NCI-H2107 (cell line): ENCODE results near the gene ATG3.

Experiments used
- DNase-seq: peaks from one replicate; lab custom pipeline; 2025; lab: John Stamatoyannopoulos, UW

Gene ATG3

DNA sequence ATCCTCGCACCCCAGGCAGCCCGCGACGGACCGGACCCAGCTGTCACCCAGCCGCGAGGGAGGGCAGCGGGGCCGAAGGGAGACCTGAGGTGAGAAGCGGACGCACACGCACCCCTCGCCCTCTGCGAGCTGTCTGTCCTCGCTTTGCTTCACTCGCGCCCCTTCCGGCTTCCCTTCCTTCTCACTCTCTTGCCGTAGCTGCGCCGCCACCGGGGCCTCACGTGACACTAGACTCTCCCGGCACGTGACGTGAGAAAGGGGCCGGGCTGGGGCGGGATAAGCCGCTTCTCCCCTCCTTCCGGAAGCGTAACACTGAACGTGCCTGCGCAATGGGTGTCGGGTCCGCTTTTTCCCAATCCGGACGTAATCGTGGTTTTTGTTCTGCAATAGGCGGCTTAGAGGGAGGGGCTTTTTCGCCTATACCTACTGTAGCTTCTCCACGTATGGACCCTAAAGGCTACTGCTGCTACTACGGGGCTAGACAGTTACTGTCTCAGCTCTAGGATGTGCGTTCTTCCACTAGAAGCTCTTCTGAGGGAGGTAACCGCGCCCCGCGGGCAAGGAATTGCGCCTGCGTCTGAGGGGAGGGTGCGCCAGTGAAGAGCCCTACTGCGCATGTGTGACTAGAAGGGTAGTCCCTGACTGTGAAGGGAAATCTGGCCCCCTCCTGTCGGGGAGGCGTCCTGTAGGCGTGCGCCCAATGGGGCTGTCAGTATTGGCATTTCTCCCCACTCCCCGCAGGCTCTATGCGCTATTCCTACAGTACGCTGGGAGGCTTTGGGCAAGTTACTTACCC is at the start of gene ATG3, which contains the start of gene SLC35A5:
Gene ATG3 (minus strand): TSS at position 229 of the 796 bp plus-strand sequence. CDS start 434 bp downstream, outside the sequence.
Gene SLC35A5 (plus strand): TSS at position 312 of the 796 bp plus-strand sequence. CDS start 1,359 bp downstream, outside the sequence.
- DNase-seq = peak; percentile 99

DNA sequence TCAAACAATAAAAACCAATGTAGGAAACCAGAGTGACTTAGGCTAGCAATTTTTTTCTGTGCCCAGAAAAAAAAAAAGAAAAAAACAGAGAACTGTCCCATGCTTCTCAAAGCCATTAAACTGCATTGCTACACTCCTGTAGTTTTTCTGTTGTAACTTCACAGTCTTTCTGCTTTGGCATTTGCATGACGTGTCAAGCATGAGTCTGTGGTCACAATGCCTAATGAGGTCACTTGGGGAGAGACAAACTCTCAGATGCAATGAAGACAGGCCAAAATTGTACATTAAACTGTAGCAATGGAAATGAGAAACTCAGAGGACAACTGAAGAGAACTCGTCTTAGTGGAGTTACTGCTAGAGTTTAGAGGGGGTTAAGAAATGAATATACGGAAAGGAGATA is 48.4 kb upstream of the ATG3 start:
- no peak for DNase-seq

DNA sequence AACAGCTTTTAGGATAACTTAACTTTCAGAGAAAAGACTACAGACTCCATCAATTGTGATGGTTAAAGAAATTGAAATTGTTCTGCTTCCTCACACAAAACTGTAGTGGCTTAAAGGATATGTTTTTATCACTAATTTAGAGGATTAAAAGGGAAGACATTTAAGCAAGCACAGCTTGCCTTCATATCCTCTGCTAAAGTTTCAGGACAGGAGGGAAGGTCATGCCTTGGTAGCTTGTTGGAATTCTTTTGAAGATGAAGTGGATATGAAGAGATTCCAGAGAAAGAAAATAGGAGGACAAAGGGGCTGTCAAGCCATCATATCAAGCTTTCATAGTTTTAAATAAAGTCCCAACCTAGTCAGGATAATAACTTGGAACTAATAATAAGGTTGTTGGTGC is 46.1 kb upstream of the ATG3 start:
- no peak for DNase-seq

DNA sequence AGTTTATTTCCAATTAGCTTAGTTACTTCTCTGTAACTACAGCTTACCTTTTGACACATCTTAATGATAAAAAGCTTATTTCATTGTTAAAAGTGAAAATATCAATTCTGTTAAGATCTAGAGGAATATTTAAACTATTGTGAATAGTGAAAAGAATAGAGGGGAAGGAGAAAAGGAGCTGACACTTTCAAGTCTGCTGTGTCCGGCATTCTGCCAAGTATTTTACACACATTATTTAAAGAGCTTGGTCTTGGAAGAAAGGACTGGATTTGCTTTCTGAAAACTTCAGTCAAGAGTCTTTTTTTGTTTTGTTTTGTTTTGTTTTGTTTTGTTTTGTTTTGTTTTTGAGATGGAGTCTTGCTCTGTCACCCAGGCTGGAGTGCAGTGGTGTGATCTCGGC is 44.3 kb upstream of the ATG3 start:
- no peak for DNase-seq

DNA sequence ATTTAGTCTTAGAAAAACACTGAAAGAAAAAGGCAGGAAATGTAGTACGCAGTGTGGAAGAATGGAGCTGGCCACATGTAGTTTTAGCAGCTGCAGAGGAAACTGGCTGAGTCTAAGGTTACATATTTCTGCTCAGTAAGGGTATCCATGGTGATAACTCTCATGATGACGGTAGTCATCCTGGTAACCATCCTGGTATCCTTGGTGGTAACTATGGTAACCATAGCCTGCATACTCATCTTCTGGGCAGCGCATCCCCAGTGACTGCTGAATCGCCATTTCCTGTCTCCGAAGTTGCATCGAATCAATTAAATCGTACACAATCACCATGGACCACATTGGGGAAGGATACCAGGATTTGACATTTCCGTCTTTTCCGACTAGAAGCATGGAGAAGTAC is 43.5 kb upstream of the ATG3 start:
- no peak for DNase-seq

DNA sequence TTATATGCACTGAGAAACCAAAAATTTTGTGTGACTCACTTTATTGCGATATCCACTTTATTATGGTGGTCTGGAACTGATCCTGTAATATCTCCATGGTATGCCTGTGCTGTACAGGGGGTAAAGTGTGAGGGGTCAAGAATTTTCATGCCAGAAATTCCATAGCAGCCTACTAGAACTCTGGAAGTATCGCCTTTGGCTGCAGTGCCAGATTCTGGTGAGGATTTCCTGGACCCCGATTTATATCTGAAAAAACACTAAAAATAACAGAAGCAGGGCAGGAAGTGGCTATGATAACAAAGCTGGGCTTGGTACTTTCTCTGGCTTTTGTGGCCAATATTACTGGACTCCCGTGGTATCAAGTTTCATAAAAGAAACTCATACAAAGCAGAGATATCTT is 42.8 kb upstream of the ATG3 start:
- no peak for DNase-seq

DNA sequence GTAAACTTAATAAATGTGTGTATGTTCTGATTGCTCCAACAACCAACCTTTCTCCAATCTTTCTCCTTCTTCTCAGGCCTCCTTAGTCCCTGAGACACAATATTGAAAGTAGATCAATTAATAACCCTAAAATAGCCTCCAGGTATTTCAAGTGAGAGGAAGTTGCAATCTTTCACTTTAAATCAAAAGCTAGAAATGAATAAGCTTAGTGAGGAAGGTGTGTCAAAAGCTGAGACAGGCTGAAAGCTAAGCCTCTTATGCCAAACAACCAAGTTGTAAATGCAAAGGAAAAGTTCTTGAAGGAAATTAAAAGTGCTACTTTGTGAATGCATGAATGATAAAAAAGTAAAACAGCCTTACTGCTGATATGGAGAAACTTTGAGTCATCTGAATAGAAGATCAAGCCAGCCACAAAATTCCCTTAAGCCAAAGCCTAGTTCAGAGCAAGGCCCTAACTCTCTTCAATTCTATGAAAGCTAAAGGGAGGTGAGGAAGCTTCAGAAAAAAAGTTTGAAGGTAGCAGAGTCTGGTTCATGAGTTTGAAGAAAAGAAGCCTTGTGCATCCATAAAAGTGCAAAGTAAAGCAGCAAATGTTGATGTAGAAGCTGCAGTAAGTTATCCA is 40.6 kb upstream of the ATG3 start:
- DNase-seq = no peak

DNA sequence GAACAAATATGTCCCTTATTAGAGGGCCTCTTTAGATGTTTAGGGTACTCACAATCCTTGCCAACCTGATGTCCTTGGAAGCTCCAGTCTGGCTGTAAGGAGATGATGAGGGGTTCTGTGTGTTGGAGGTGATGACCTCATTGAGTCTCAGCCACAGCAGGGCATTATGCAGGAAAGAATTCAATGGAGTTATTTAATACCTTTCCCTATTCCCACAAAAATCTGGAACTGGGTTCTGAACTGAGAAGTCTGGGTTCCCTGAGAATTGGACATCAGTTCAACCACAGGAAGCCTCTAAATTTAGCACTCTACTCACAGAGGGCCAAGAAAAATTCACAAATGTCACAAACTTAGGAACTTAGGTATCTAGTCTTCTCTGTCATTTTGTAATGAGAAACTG is 37.0 kb upstream of the ATG3 start:
- no peak for DNase-seq

DNA sequence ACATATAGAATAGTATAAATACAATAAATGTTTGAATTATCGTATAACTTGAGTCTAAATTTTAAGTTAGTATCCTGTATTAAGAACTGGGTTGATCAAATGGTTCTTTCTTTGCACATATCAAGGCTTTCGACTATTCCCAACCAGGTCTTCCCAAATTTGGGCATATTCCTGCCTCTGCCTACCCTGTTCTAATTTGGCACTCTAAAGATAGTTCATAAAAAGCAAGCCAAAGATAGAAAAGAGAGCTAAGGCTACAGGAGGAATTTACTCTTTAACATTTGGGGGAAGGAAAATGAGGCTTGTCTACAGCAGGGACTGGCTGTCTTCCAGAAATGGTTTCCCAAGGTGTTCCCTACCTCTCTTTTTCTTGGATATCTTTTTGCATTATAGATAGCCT is 36.2 kb upstream of the ATG3 start:
- no peak for DNase-seq

DNA sequence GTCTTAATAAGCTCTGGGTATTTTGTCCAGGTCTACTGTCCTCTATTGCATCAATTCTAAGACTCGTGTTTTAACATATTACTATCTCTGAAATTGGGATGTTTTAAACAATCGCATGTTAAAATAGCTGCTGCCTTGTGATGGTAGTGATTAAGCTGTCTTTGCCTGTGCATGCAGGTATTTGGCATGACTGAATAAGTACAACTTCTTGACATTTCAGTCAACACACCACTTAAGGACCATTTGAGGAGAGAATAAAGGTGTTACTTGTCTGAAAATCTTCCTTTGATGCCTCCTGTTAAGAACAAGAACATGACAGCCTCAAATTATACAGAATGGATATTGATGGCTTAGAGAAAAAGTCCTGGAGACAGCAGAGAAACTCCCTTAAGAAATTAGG is 33.1 kb upstream of the ATG3 start:
- DNase-seq = no peak

DNA sequence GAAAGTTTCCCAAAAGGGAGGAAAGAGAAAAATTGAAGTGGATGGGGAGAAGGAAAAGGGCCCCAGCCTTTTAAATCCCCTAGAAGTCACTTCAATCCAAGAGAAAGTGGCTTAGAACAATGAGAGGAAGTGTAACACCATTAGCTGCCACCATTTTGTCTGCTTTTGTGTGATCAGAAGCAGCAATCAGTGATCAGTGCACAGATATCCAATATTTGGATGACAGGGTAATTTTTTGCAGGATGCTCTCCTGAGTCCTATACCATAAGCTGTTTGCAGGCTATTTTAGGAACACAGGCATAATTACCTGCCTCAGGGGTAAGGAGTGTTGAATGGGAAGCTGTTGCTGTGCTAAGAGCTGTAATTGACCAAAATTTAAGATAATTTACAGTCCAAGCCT is 31.5 kb upstream of the ATG3 start:
- DNase-seq = no peak

DNA sequence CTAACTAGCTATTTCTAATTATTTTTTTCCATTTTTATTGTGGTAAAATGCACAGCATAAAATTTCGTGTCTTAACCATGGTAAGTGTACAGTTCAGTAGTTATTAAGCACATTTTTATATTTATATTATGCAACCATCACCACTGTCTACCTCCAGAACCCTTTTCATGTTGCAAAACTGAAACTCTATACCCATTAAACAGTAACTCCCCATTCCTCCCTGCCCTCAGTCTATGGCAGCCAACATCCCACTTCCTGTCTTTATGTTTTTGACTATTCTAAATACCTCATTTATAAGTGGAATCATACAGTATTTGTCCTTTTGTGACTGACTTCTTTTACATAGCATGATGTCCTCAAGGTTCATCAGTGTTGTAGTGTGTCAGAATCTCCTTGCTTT is 25.6 kb upstream of the ATG3 start:
- no peak for DNase-seq

DNA sequence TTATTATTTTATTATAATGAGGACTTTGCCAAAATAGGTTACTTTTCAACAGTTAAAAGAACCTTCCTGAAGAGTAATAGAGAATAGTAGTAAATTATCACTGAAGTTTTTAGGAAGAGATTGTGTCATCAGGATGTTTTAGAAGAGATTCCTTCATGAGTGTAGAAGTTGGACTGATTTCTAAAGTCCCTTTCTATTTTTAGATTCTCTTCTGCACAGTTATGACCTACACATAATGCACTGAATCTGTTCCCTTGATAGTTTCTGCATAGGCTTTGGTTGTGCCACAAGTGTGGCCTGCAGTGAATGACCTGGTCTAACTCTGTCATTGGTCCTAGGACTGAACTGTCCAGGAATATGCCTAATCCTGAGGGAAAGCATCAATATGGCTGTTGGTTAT is 24.0 kb upstream of the ATG3 start:
- no peak for DNase-seq

DNA sequence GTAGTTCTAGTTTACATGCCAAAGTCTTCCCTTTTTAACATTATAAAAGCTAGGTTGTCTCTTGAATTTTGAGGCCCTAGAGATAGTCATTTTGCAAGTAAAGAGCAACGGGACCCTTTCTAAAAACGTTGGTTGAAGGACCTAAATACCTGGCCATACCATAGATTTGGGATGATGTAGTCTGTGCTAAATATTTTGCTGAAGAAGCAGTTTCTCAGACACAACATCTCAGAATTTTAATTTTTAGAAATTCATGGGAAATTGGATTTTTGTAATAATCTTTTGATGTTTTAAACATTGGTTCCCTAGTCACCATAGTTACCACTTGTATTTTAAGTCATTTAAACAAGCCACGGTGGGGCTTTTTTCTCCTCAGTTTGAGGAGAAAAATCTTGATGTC is 21.3 kb upstream of the ATG3 start:
- no peak for DNase-seq

DNA sequence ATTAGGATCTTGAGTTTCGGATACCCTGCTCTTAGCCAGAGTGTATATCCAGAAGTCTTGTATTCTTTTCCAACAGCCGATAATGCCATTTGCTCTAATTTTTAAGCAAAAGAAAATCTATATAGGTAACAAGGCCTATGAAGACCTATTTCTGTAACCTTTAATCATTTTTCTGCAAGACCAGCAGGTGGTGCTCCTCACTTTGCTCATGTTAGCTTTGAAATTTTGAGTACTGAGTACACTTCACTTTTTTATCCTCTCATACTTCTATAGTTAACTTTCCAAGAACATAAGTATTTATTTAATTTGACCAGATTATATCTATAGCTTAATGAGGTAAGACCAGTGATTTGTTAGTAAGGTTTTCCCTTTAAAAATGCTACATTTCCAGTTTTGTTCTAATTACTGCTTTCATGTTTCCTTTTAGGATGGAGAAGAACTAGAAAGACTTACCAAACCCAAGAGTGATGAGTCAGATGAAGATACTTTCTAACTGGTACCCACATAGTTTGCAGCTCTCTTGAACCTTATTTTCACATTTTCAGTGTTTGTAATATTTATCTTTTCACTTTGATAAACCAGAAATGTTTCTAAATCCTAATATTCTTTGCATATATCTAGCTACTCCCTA is 20.6 kb upstream of the ATG3 start:
- peak; percentile 52 for DNase-seq

DNA sequence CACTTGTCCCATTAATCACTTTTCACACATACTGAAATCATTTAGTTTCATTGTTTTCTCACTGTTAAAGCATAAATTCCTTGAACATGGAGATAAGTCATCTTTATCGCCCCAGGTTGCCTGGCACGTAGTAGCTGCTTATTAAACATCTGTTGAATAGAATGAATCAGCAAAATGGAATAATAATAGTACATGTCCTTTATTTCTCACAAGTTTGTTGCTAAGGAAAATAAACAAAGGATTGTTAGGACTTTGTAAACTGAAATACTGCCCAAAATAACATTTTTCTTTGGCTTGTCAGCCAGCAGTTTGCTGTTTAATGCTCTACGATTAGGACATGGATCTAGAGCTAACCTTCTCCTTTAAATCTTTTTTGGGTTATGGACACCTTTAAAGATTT is 17.9 kb upstream of the ATG3 start:
- DNase-seq = no peak

DNA sequence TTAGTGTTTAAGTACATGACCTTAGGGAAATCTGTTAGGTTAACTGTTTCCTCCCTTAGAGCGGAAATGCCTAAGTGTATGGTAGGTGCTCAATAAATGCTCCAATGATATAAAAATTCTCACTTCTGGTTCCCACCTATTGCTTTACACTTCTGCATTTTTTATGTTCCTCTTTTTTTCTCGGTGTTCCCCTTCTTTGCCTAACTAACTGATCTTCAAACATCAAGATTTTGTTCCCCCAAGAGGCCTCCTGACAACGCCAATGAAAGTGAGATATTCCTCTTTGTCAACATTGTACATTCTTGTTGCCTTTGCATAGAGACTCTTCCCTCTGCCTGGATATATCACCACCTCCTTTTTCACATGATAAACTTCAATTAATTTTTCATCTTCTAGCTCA is 17.5 kb upstream of the ATG3 start:
- no peak for DNase-seq

DNA sequence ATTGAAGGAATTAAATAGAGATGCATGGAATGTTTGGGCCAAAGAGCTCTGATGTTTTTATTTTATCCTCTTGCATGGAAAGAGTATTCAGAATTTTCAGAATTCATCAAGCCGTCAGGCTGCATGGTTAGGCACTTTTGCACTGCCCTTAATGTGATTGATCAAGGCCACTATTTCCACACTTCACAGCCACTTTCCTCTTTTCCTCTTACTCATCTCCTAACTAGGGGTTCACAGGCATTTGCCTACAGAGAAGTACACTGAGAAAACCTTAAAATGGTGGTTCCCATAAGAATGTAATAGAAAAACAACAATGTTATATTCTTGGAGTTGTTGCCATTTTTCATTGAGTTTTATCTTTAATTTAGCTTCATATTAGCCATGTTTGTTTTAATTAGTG is 10.9 kb upstream of the ATG3 start:
- DNase-seq = no peak

DNA sequence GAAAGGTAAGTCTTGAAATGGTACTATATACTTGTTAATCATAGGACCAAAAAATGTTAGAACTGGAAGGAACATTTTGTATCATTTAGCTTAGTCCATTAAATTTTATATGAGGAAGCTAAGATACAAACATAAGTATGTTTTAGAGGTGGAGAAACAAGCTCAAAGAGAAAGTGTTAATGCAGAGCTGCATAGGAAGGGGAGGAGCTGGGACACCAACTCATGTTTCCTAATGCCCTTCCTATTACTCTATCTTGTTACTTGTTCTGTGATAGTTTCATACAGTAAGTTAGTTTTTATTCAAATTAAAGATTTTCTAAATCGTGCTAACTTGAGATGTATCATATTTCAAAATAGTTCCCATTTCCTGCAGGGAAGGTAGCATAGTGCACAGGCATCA is 7.5 kb upstream of the ATG3 start:
- no peak for DNase-seq

DNA sequence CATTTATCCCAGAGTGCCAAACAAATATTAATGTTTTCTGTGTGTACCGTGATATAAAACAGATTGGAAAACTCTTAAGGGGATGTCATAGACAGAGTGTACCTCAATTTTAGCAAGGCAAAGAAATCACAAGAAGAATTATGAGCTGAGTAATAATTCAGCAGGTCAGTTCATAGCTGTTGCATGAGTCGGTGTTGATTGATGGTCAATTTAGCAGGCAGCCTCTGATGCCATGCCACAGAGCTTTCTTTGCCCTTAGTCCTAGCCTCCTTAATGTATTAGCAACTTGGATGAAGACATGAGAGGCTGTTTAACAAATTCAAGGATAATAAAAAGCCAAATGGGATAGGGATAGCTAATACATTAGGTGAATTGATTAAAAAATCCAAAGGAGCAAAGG is 6.9 kb upstream of the ATG3 start:
- no peak for DNase-seq

DNA sequence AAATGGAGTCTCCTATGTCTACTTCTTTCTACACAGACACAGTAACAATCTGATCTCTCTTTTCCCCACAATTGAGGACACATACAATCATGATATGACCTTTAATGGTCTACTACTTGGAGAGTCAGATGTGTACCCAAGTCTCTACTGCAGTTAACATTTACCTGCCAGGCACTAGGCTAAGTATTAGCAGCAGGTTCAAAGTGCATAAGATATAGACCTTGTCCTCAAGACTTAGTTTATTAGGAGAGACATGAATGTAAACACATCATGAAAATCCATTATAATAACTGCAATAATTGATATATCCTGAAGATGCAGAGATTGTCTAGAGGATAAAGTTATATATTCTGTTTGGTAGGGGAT is 3.2 kb upstream of the ATG3 start:
- no peak for DNase-seq

DNA sequence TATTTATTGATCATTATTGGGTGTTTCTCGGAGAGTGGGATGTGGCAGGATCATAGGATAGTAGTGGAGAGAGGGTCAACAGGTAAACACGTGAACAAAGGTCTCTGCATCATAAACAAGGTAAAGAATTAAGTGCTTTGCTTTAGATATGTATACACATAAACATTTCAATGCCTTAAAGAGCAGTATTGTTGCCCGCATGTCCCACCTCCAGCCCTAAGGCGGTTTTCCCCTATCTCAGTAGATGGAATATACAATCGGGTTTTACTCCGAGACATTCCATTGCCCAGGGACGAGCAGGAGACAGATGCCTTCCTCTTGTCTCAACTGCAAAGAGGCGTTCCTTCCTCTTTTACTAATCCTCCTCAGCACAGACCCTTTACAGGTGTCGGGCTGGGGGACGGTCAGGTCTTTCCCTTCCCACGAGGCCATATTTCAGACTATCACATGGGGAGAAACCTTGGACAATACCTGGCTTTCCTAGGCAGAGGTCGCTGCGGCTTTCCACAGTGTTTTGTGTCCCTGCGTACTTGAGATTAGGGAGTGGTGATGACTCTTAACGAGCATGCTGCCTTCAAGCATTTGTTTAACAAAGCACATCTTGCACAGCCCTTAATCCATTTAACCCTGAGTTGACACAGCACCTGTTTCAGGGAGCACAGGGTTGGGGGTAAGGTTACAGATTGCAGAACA is 2.6 kb upstream of the ATG3 start:
- DNase-seq = peak; percentile 4

DNA sequence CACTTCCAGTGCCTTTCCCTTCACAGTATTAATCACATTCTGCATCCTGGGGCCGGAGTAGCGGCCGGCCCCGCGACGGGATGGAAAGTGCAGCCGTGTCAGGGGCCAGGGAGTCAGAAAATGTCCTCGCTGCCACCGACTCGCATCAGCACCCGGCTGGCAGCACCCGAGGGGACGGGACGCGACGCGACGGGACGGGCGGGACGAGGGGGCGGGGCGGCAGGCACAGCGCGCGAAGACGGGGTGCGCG is 353 bp downstream of the ATG3 start:
- DNase-seq = peak; percentile 81
